Retina (tissue), 1 donor: ENCODE data around the gene EIPR1.
A peak's percentile ranks its signal among the peaks of the same experiment; 100 is the strongest.

ENCODE experiments used
- DNase-seq: peaks from one replicate; pipeline ENCODE4 v3.0.0-alpha.2; 2016

EIPR1 gene

GRCh38 chr2:3322311-3322970, 55.2 kb downstream of the EIPR1 start:
- DNase-seq = no peak

GRCh38 chr2:3321825-3322224, 55.8 kb downstream of the EIPR1 start:
- no peak for DNase-seq

GRCh38 chr2:3320910-3321605, 56.6 kb downstream of the EIPR1 start:
- DNase-seq = no peak

- DNase-seq = no peak
Observed at GRCh38 chr2:3319745-3320566, 57.7 kb downstream of the EIPR1 start.

GRCh38 chr2:3319134-3319533, 58.5 kb downstream of the EIPR1 start:
- DNase-seq = no peak

GRCh38 chr2:3317871-3318590, 59.6 kb downstream of the EIPR1 start:
- no peak for DNase-seq

GRCh38 chr2:3317277-3317685, 60.3 kb downstream of the EIPR1 start:
- no peak for DNase-seq

- no peak for DNase-seq
Observed at GRCh38 chr2:3316456-3317276, 61.0 kb downstream of the EIPR1 start.

GRCh38 chr2:3314626-3315025, 63.0 kb downstream of the EIPR1 start:
- no peak for DNase-seq

- peak; percentile 72 for DNase-seq
Observed at GRCh38 chr2:3313781-3314375, 63.7 kb downstream of the EIPR1 start.

GRCh38 chr2:3312576-3313345, 64.9 kb downstream of the EIPR1 start:
- DNase-seq = no peak

GRCh38 chr2:3311601-3312000, 66.0 kb downstream of the EIPR1 start:
- DNase-seq = no peak

- DNase-seq = no peak
Observed at GRCh38 chr2:3309496-3310355, 67.9 kb downstream of the EIPR1 start.

GRCh38 chr2:3307901-3308300, 69.7 kb downstream of the EIPR1 start:
- DNase-seq = no peak

- no peak for DNase-seq
Observed at GRCh38 chr2:3307236-3307635, 70.4 kb downstream of the EIPR1 start.

GRCh38 chr2:3305952-3306351, 71.7 kb downstream of the EIPR1 start:
- DNase-seq = no peak

- DNase-seq = no peak
Observed at GRCh38 chr2:3305431-3305830, 72.2 kb downstream of the EIPR1 start.

GRCh38 chr2:3303583-3304406, 73.8 kb downstream of the EIPR1 start:
- DNase-seq = no peak
